GM12878 (cell line): ENCODE data around the gene ASCC3. TPM values are rescaled to one million over a fixed set of nuclear protein-coding genes. Genes with fewer than 3 reads are reported as not detected.

Experiments used
- ATAC-seq: fragments of 200-7000 bp; cut with Tn5 transposase; 3 replicates; pipeline ENCODE4 v1.9.1; 2020; ENCODE audit warnings: mild to moderate bottlenecking, moderate library complexity
- BruUV-seq: library from RNA; stranded (reverse); fragments of 400-500 nt; replicated peaks from 2 replicates; lab custom pipeline; 2021; lab: Mats Ljungman, UMichigan
- CTCF ChIA-PET: fragments of 300-600 bp; sonication (Branson Sonifier 250); formaldehyde crosslinking; extraction: SDS; loops from one replicate; lab custom pipeline; 2021; ENCODE audit warnings: inconsistent platforms; lab: Yijun Ruan, JAX
- POLR2A ChIA-PET: fragments of 350-600 bp; formaldehyde crosslinking; extraction: SDS; loops from one replicate; lab custom pipeline; 2021; ENCODE audit warnings: inconsistent platforms; lab: Charles Lee
- RAD21 ChIA-PET: fragments of 300-600 bp; sonication (Branson Sonifier 250); formaldehyde crosslinking; loops from one replicate; lab custom pipeline; 2023; ENCODE audit warnings: antibody characterized with exemption; ENCODE audit not compliant: unreplicated experiment; lab: Charles Lee
- SMC1A ChIA-PET: fragments of 300-600 bp; sonication (Branson Sonifier 250); formaldehyde crosslinking; loops from one replicate; lab custom pipeline; 2023; ENCODE audit not compliant: unreplicated experiment, uncharacterized antibody; lab: Charles Lee
- DNase-seq: peaks from one replicate; pipeline ENCODE4 v3.0.0-alpha.2; 2011; ENCODE audit warnings: low read depth, low spot score
- FAIRE-seq: peaks from 3 replicates; lab custom pipeline; 2011; peaks lifted over from hg19 to GRCh38; lab: Jason Lieb, UNC
- H2AFZ ChIP-seq: 2 replicates; pipeline ENCODE4 v1.6.0; 2011; ENCODE audit warnings: low read depth, low read length, control low read depth; ENCODE audit not compliant: control insufficient read depth
- H3K27ac ChIP-seq: 2 replicates; pipeline ENCODE4 v1.5.1; 2011; ENCODE audit warnings: control low read depth; ENCODE audit not compliant: control insufficient read depth, insufficient read depth
- H3K27me3 ChIP-seq, 2 experiments: replicated peaks in 1 of 2; 2 replicates each; pipeline versions ENCODE4 v1.6.0 to v1.6.1; 2011; ENCODE audit warnings: low read length in 1 of 2; ENCODE audit not compliant: control insufficient read depth in 2 of 2, insufficient read depth in 2 of 2
- H3K36me3 ChIP-seq, 2 experiments: 2 replicates each; pipeline ENCODE4 v1.5.1; 2011; ENCODE audit warnings: low read length in 1 of 2; ENCODE audit not compliant: control insufficient read depth in 2 of 2, insufficient read depth in 2 of 2
- H3K4me1 ChIP-seq: 2 replicates; pipeline ENCODE4 v1.6.1; 2011; ENCODE audit warnings: mild to moderate bottlenecking, low read length, moderate library complexity, mixed read lengths; ENCODE audit not compliant: control insufficient read depth, insufficient read depth
- H3K4me2 ChIP-seq: 2 replicates; pipeline ENCODE4 v1.6.0; 2011; ENCODE audit warnings: control low read depth; ENCODE audit not compliant: control insufficient read depth, insufficient read depth
- H3K4me3 ChIP-seq: fragments of 200-600 bp; sonication (generic); 2 replicates; pipeline ENCODE4 v1.5.1; 2016
- H3K79me2 ChIP-seq: 2 replicates; pipeline ENCODE4 v1.6.0; 2011; ENCODE audit warnings: low read length; ENCODE audit not compliant: control insufficient read depth, insufficient read depth
- H3K9ac ChIP-seq: 2 replicates; pipeline ENCODE4 v1.8.0; 2011; ENCODE audit warnings: low read length, control low read depth, mixed read lengths; ENCODE audit not compliant: control insufficient read depth, insufficient read depth
- H3K9me3 ChIP-seq: replicated peaks from 3 replicates; pipeline ENCODE4 v1.5.1; 2011; ENCODE audit warnings: mild to moderate bottlenecking, low read length; ENCODE audit not compliant: control insufficient read depth, insufficient read depth
- H4K20me1 ChIP-seq: 2 replicates; pipeline ENCODE4 v1.6.0; 2011; ENCODE audit not compliant: control insufficient read depth, insufficient read depth
- BCL3 ChIP-seq: IDR thresholded peaks from 2 replicates; pipeline ENCODE4 v1.6.1; 2011; ENCODE audit warnings: borderline replicate concordance, low read depth, mild to moderate bottlenecking, moderate library complexity, low read length; ENCODE audit not compliant: insufficient read depth, poor library complexity, severe bottlenecking
- CBX3 ChIP-seq: fragments of 200-600 bp; sonication (generic); IDR thresholded peaks from 2 replicates; pipeline ENCODE4 v1.6.1; 2016; ENCODE audit warnings: low read depth, borderline replicate concordance
- CEBPB ChIP-seq, 2 experiments: fragments of 150-350 bp in 1 of 2; IDR thresholded peaks; 2 replicates each; pipeline ENCODE4 v1.6.1; 2012 to 2014; ENCODE audit warnings: low read depth in 2 of 2, low read length in 2 of 2, borderline replicate concordance in 1 of 2, inconsistent platforms in 1 of 2
- EED ChIP-seq: sonication (generic); IDR thresholded peaks from 2 replicates; pipeline ENCODE4 v1.6.1; 2016; ENCODE audit warnings: antibody characterized with exemption, low read depth
- FOXM1 ChIP-seq: IDR thresholded peaks from 2 replicates; pipeline ENCODE4 v1.6.1; 2012; ENCODE audit warnings: low read depth, mild to moderate bottlenecking, inconsistent platforms, low read length, moderate library complexity
- HDAC6 ChIP-seq: fragments of 200-600 bp; sonication (generic); IDR thresholded peaks from one replicate; pipeline ENCODE4 v1.8.0; 2017; ENCODE audit warnings: antibody characterized with exemption; ENCODE audit not compliant: unreplicated experiment
- IRF5 ChIP-seq: fragments of 450-650 bp; IDR thresholded peaks from 2 replicates; pipeline ENCODE4 v1.6.1; 2017; ENCODE audit warnings: borderline replicate concordance
- MTA3 ChIP-seq: IDR thresholded peaks from 2 replicates; pipeline ENCODE4 v1.6.1; 2012; ENCODE audit warnings: low read length, inconsistent platforms, borderline replicate concordance
- NBN ChIP-seq: fragments of 450-650 bp; IDR thresholded peaks from 2 replicates; pipeline ENCODE4 v1.6.1; 2016
- NFYA ChIP-seq: IDR thresholded peaks from 2 replicates; pipeline ENCODE4 v1.6.1; 2011; ENCODE audit warnings: low read depth, mild to moderate bottlenecking, low read length, improper control_type of control experiment, borderline replicate concordance
- NFYB ChIP-seq: IDR thresholded peaks from 2 replicates; pipeline ENCODE4 v1.6.1; 2011; ENCODE audit warnings: low read depth, mild to moderate bottlenecking, low read length, improper control_type of control experiment, moderate library complexity; ENCODE audit not compliant: insufficient read depth
- PBX3 ChIP-seq: IDR thresholded peaks from 2 replicates; pipeline ENCODE4 v1.6.1; 2011; ENCODE audit warnings: mild to moderate bottlenecking, low read depth, low read length, moderate library complexity; ENCODE audit not compliant: insufficient replicate concordance
- RUNX3 ChIP-seq: IDR thresholded peaks from 2 replicates; pipeline ENCODE4 v1.6.1; 2012; ENCODE audit warnings: low read length, inconsistent platforms
- SMARCA5 ChIP-seq: fragments of 450-650 bp; IDR thresholded peaks from 2 replicates; pipeline ENCODE4 v1.6.1; 2017; ENCODE audit warnings: mild to moderate bottlenecking
- TBL1XR1 ChIP-seq: IDR thresholded peaks from 2 replicates; pipeline ENCODE4 v1.6.1; 2012; ENCODE audit warnings: low read depth, low read length, improper control_type of control experiment
- ZNF384 ChIP-seq: IDR thresholded peaks from 2 replicates; pipeline ENCODE4 v1.6.1; 2012; ENCODE audit warnings: low read depth, mild to moderate bottlenecking, low read length, improper control_type of control experiment, borderline replicate concordance
- ZZZ3 ChIP-seq: IDR thresholded peaks from 2 replicates; pipeline ENCODE4 v1.6.1; 2011; ENCODE audit warnings: low read depth; ENCODE audit not compliant: control insufficient read depth, insufficient read length
- WGBS: methylation state at CpG from one replicate; pipeline ENCODE4 v1.1.6; 2016; ENCODE audit warnings: low lambda C conversion rate; ENCODE audit not compliant: insufficient replicate concordance, insufficient coverage; ENCODE audit errors: missing lambda C conversion rate; 5-methylcytosine and 5-hydroxymethylcytosine counted together
- in situ Hi-C: fragments of 300-500 bp; cut with MboI; formaldehyde crosslinking; loops from 9 replicates; pipeline ENCODE4 v1.14.3; 2018; ENCODE audit warnings: mixed read lengths
- intact Hi-C: fragments of 100-400 bp; cut with micrococcal nuclease; formaldehyde crosslinking; loops from one replicate; pipeline ENCODE4 v1.14.2; 2022; ENCODE audit not compliant: unreplicated experiment
- polyA plus RNA-seq, 11 experiments: library from polyadenylated mRNA; depleted of rRNA in 4 of 11; unstranded in 6 of 11; stranded (reverse) in 5 of 11; fragments of >200 nt; fragmentation: Nextera tagmentation in 4 of 11; fragmentation: Illumina TruSeq in 1 of 11; extraction: Ambion mirVana in 4 of 11; extraction: Trizol in 1 of 11; gene quantifications; 1 replicate in 1 of 11; 2 replicates in 10 of 11; pipeline versions ENCODE4 v1.2.1 to v1.2.3, GENCODE V29; 2011 to 2016; ENCODE audit warnings: inconsistent platforms in 2 of 11, missing spikeins in 2 of 11, low read depth in 1 of 11
- total RNA-seq, 4 experiments: library from RNA; depleted of rRNA in 3 of 4; stranded (reverse); fragments of >200 nt in 3 of 4; fragmentation: Illumina TruSeq in 1 of 4; extraction: Trizol in 1 of 4; gene quantifications; 2 replicates each; pipeline versions ENCODE4 v1.2.1 to v1.2.3, GENCODE V29; 2013 to 2021

The ASCC3 gene
- total and polyA plus RNA-seq, 10 of the 15 experiments (the other 5 are each of a cell fraction or from before 2014, with no cell fraction given), result 19.9 to 76.2 (median 55.9) TPM

- no peak for DNase-seq
- no TSS peak for BruUV-seq
- SMC1A ChIA-PET, result interaction anchor here (1.5 to 3.0 kb wide), 2 partner anchors 12 to 375 kb away, joined by 4 to 11 read pairs; no protein-coding TSS in a partner anchor
- no peak for FAIRE-seq
- Histone ChIP-seq H3K27me3 (no peaks in the 10 kb centered on the region; a peak in 1 of 4 replicates), H2AFZ (no peak overlapping the region), H3K79me2 (no peaks in the 10 kb centered on the region), H3K27ac (no peak overlapping the region), H4K20me1 (no peaks in the 10 kb centered on the region), H3K4me1 (no peaks in the 10 kb centered on the region), H3K4me2 (no peak overlapping the region), H3K9me3 (no peaks in the 10 kb centered on the region), H3K4me3 (no peak overlapping the region), H3K36me3 (no peaks in the 10 kb centered on the region), H3K9ac (no peak overlapping the region)
- CTCF ChIA-PET, result interaction anchor here (1.0 to 1.4 kb wide), 3 partner anchors 11 to 12 kb away, joined by 3 to 4 read pairs (median 4); no protein-coding TSS in a partner anchor
- POLR2A ChIA-PET, result no interaction called here
- in situ Hi-C loops, result no loop called here
- 47% methylated on average over 13 of the region's 13 CpGs for WGBS
- RAD21 ChIA-PET, result no interaction called here
- intact Hi-C loops, result no loop called here
- no peak for ATAC-seq
- no peak for TF ChIP-seq RUNX3
- no peak for TF ChIP-seq NFYB
- TF ChIP-seq NBN, result no peak
- no peak for TF ChIP-seq CBX3
- no peak for TF ChIP-seq HDAC6
- no peak for TF ChIP-seq PBX3
- no peak for TF ChIP-seq TBL1XR1
- TF ChIP-seq FOXM1, result no peak
- no peak for TF ChIP-seq MTA3
- no peak for TF ChIP-seq BCL3
- no peak for TF ChIP-seq ZZZ3
- no peak for TF ChIP-seq IRF5
- no peak for TF ChIP-seq ZNF384
- no peak for TF ChIP-seq SMARCA5
- no peak for TF ChIP-seq NFYA
- TF ChIP-seq CEBPB (IDR thresholded peaks at IDR 0.05; ENCODE audit: borderline replicate concordance in 1 of 2, low read depth in 2 of 2, low read length in 2 of 2), result no peak
- no peak for TF ChIP-seq EED
These were observed 389.0 kb downstream of the ASCC3 start for GRCh38 chr6:100491952-100492670.
